GM19452 (cell line): Measurements from ENCODE around the gene YBX3.
"Not testable (repeated sequence)": the region's sequence is repeated elsewhere in the genome, so short reads cannot be mapped to it uniquely, and the experiment has no call there.

Source experiments
- ATAC-seq: cut with Tn5 transposase; IDR thresholded peaks from one replicate; pipeline ENCODE4 v1.9.1; 2021; ENCODE audit not compliant: unreplicated experiment

Gene YBX3

DNA sequence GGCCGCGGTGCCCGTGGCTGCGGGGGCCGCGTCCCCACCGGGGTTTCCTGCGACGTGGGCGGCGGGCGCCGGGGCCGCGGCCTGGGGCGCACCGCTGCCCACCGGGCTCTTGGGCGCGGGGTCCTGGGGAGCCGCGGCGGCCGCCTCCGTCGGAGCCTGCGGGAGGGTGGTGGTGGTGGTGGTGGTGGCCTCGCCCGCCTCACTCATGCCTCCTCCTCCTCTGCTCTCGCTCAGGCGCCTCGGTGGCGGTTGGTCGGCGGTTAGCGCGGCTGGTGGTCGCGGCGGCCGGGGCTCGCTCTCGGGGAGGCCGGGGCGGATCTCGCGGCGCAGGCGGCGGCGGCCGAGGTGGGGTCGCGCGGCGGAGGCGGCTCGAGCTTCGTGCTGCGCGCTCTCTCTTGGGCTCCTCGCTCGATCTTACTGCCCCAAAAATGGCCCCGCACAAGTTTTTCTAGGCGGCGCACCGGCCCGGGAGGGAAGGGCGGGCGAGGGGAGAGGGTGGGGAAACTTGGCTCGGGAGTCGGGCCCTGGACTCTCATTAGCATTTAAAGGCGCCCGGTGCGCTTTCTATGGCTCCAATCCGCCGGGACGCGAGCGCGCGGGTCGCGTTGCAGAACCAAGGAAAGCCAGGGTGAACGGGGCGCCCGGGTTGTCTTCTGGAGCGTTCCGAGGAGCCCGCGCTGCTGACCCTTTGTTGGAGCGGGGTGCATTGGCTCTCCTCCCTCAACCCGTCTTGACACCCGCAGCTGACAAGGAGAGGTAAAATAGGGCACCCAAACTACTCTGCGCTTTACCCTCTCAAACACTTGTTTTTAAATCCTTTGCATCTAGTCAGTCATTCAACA lies at the start of gene YBX3:
Gene YBX3 (minus strand): TSS at position 419 of the 842 bp plus-strand sequence. CDS start 212 bp downstream, at position 207.
- ATAC-seq: peak; percentile 39

- no peak for ATAC-seq
Measured at GRCh38 chr12:10771132-10771733, 48.1 kb upstream of the YBX3 start.

- no peak for ATAC-seq
Measured at GRCh38 chr12:10759657-10760056, 36.5 kb upstream of the YBX3 start.

DNA sequence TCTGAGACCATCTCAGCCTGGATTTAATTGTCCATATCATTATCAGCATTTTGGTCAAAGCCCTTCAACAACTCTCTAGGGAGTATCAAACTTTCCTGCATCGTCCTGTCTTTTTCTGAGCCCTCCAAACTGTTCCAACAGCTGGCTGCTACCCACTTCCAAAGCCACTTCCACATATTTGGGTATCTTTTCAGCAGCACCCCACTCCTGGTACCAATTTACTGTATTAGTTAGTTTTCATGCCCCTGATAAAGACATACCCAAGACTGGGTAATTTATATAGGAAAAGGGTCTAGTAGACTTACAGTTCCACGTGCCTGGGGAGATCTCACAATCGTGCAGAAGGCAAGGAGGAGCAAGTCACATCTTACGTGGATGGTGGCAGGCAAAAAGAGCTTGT lies 33.1 kb upstream of the YBX3 start:
- no peak for ATAC-seq

DNA sequence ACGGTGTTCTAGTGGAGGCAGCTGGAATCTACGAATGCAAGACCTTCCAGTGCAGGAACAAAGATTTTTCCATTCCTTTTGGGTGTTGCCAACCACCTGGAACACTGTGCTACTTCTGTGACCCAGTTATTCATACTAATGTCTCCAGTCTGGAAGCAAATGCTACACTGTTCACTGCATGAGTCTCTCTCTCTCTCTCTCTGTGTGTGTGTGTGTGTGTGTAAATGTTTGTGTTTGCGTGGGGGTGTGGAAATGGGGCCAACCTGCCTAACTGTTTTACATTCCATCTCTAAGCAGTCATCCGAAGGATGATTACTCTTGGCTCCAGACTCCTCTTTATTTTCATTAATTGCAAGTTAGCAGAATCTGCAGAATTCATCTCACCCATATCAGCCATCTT lies 29.9 kb upstream of the YBX3 start:
- no peak for ATAC-seq

DNA sequence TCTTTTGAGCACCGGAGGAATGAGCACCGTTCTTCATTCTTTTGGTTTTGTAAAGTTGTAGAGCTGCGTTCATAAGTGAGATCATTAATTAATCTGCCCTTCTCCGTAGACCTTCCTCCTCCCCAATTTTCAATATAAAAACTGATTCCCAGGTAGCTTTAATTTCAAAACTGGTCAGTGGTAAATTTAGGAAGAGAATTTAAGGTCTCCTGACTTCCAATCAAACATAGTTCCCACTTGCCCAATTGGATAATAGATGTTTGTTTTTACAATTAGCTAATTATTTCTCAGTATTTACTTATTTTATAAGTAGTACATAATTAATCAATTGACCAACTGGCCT lies 27.2 kb upstream of the YBX3 start:
- peak; percentile 5 for ATAC-seq

GRCh38 chr12:10749700-10750384 lies 26.7 kb upstream of the YBX3 start:
- peak; percentile 92 for ATAC-seq

DNA sequence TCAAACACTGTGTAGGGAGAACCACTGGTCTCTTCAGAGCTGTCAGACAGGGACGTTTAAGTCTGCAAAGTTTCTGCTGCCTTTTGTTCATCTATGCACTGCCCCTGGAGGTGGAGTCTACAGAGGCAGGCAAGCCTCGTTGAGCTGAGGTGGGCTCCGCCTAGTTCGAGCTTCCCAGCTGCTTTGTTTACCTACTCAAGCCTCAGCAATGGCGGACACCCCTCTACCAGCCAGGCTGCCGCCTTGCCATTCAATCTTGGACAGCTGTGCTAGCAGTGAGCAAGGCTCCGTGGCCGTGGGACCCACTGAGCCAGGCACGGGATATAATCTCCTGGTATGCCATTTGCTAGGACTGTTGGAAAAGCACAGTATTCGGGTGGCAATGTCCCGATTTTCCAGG lies 24.6 kb upstream of the YBX3 start:
- no peak for ATAC-seq

GRCh38 chr12:10743420-10743819 lies 20.3 kb upstream of the YBX3 start:
- not testable (repeated sequence) for ATAC-seq

DNA sequence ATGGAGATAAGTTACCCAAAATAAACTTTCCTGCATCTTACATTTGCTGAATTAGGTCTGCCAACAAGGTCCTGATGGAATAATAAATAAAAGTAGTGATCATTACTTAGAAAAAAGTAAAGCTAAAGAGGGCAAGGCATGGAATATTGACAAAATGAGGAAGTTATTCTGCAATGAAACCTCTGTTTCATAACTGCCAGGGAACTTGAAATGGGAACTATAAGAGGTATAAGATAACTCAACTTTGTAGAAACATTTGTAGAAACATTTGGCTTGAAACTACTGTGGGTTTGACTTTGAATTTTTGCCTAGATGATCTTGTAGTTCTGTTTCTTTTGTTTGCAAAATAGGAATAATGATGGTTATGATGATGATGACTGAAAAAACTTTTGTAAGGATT lies 18.7 kb upstream of the YBX3 start:
- ATAC-seq: no peak

GRCh38 chr12:10740182-10740581 lies 17.1 kb upstream of the YBX3 start:
- no peak for ATAC-seq

DNA sequence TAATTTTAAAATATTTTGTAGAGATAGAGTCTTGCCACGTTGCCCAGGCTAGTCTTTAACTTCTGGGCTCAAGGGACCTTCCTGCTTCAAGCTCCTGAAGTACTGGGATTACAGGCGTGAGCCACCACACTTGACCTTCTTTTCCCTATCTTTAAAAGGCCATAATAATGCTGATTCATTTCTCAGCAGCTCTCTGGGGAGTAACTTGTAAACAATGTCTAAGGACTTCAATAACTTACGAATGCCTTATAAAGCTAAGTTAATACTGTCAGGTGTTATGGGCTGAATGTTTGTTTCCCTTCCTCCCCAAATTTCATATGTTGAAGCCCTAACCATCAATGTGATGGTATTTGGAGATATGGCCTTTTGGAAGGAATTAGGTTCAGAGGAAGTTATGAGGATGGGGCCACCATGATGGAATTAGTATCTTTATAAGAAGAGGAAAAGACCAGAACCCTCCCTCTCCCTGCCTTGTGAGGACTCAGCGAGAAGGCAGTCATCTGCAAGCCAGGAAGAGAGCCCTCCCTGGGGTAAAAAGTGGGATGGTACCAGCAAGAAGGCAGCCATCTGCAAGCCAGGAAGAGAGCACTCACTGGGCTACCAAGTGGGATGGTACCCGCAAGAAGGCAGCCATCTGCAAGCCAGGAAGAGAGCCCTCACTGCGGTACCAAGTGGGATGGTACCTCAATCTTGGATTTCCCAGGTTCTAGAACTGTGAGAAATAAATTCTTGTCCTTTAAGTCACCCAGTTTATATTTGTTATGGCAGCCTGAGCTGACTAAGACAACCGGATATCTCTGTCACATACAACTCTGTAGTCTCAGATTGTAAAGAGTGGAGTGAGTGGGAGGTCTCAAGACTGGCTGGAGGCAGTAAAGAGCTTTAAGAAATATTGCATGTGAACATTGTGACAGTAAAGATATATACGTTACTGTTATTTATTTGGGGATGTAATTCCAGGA lies 16.3 kb upstream of the YBX3 start:
- ATAC-seq: no peak

- ATAC-seq: no peak
Measured at GRCh38 chr12:10737249-10737648, 14.1 kb upstream of the YBX3 start.

GRCh38 chr12:10736463-10736862 lies 13.3 kb upstream of the YBX3 start:
- no peak for ATAC-seq

GRCh38 chr12:10735428-10735827 lies 12.3 kb upstream of the YBX3 start:
- ATAC-seq: no peak

- no peak for ATAC-seq
Measured at GRCh38 chr12:10732549-10732948, 9.4 kb upstream of the YBX3 start.

DNA sequence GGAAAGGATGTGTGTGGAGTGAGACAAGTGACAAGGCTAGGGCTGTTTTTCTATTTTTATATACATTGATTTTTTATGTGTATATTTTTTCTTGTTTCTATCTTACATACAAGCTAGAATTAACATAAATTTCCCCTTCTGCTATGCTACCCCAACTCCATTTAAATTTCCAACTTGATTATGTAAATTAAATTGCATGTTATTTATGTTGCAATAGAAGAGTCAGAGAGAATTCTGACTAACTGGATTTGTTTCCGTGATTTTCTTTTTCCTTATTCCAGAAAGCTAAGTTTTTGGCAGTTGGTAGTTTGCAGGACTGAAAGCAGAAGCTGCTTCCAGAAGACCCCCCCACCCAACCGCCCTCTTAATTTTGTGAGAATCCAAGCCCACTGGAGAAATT lies 8.9 kb upstream of the YBX3 start:
- ATAC-seq: no peak

DNA sequence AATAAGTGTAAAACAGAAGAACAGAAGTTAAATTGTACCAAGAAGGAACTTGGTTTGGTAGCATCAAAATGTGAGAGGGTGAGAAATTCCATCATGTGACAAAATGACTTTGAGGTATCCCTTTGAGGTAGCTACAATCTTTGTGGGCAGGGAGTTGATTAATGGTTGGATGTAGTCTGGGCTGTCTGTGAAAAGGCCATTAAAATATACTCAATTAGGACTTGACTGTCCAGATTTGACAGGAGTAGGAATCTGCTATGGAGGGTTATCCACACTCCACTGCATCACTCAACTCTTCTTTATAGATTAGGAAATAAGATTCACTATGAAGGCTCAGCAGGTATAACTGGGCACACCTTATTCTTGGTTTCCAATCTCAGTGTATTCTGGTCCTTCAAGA lies 7.4 kb upstream of the YBX3 start:
- no peak for ATAC-seq

- ATAC-seq: no peak
Measured at GRCh38 chr12:10728091-10728490, 5.0 kb upstream of the YBX3 start.

DNA sequence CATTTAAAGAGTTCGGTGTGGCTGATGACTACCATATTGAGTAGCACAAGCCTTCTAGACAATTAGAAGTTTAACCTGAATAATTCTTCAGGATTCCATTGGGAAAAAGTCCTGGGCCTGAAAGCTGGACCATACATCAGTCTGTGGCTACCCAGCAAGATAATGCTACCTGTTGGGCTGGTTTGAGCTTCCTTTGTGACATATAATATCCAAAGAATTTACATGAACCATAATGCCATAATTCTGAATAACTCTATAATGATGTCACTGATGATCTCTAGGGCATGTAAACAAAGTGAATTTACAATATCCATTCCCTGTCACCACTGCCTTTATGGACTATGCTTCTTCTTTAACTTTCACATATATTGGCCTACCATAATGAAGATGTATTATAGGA lies 3.8 kb upstream of the YBX3 start:
- no peak for ATAC-seq

GRCh38 chr12:10725003-10725402 lies 1.9 kb upstream of the YBX3 start:
- no peak for ATAC-seq
